Neuron (in vitro differentiated cells): ENCODE results near the gene PAXX.

Experiments
- H2AFZ ChIP-seq: one replicate; pipeline ENCODE4 v1.6.1; 2013; ENCODE audit warnings: low read depth, mild to moderate bottlenecking, inconsistent platforms, low read length, moderate library complexity
- H3K27me3 ChIP-seq: one replicate; pipeline ENCODE4 v1.6.1; 2013; ENCODE audit warnings: low read length; ENCODE audit not compliant: insufficient read depth
- H3K36me3 ChIP-seq: one replicate; pipeline ENCODE4 v1.6.1; 2013; ENCODE audit warnings: low read length; ENCODE audit not compliant: insufficient read depth
- H3K4me1 ChIP-seq: one replicate; pipeline ENCODE4 v1.6.1; 2013; ENCODE audit warnings: low read length; ENCODE audit not compliant: insufficient read depth
- H3K4me3 ChIP-seq: 2 replicates; pipeline ENCODE4 v1.5.1; 2013; ENCODE audit warnings: mild to moderate bottlenecking, low read length, moderate library complexity
- H3K9me3 ChIP-seq: one replicate; pipeline ENCODE4 v1.6.1; 2013; ENCODE audit warnings: low read length

Gene PAXX

DNA sequence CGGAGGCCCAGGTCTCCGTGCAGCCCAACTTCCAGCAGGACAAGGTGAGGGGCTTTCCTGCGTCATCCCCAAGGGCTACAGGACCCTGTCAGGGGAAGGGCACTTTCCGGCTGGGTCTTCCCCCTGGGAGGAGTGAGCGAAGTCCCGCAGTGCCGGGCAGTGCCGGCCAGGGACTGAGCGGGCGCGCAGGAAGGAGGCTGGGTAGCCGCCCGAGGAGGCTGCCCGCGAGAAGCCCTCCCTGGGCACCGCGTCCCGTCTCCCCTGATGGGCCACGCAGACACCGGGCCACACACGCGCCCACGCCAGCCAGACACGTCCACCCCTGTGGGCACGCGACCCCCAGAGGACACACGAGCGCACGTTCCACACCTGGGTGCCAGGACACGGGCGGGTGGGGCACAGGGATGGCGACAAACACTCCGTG, 14.6 kb upstream of the PAXX start:
- H3K27me3 ChIP-seq, result peaks cover 67% of the 10 kb centered on the region

DNA sequence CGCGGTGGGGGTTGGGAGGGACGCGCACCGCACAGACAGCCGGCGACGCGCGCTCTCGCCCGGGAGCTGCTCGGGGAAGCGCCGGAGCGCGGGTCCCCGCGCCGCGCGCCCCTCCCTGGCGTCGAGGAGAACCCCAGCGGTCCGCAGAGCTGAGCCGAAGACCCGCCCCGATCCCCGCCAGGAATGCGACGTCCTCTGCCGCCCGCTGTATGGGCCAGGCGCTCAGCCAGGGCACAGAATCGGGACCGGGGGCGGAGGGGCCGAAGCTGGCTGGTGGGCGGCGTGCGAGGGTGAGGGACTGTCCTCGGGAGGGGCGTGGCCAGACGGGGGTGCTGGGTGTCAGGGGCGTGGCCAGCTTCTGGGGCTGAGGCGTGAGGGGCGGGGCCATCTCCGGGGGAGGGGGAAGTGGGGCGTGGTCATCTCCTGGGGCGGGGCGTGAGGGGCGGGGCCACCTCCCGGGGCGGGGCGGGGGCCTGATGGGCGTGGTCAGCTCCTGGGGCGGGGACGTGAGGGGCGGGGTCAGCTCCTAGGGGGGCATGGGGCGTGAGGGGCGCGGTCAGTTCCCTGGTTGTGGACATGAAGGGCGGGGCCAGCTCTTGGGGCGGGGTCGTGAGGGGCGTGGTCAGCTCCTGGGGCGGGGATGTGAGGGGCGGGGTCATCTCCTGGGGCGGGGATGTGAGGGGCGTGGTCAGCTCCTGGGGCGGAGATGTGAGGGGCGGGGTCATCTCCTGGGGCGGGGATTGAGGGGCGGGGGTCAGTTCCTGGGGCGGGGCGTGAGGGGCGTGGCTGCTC, 14.0 kb upstream of the PAXX start:
- peaks cover 5% of the 10 kb centered on the region for H3K9me3 ChIP-seq
- H3K4me1 ChIP-seq, result no peaks in the 10 kb centered on the region
- H2AFZ ChIP-seq, result no peak overlapping the region
- peaks cover 66% of the 10 kb centered on the region for H3K27me3 ChIP-seq
- no peak overlapping the region for H3K4me3 ChIP-seq
- H3K36me3 ChIP-seq, result no peaks in the 10 kb centered on the region

More for the DNA sequence above, 14.6 kb upstream of the PAXX start:
- no peak overlapping the region for H3K4me3 ChIP-seq
- H2AFZ ChIP-seq, result no peak overlapping the region
- peaks cover 5% of the 10 kb centered on the region for H3K9me3 ChIP-seq
- no peaks in the 10 kb centered on the region for H3K36me3 ChIP-seq
- H3K4me1 ChIP-seq, result no peaks in the 10 kb centered on the region

DNA sequence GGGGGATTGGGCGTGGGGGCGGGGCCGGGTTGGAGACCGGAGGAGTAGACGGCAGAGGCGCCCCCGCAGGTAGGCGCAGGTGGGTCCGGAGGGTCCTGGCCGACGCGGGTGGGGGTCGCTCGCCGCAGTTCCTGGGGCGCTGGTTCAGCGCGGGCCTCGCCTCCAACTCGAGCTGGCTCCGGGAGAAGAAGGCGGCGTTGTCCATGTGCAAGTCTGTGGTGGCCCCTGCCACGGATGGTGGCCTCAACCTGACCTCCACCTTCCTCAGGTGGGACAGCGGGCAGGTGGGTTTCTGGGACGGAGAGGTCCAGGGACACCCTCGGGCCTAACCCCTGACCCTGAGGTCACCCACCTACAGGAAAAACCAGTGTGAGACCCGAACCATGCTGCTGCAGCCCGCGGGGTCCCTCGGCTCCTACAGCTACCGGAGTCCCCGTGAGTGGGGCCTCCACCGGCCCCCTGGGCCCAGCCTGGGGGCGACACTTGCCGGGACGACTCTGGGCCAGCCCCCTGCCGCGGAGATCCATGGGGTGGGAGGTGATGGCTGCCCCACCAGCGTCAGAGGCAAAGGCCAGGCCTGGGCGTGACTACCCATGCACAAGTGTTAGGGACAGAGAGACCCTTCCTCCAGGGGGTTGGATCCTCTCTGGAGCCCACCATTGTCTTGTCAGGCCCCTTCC, 13.2 kb upstream of the PAXX start:
- Histone ChIP-seq H3K27me3 (peaks cover 66% of the 10 kb centered on the region), H3K4me1 (no peaks in the 10 kb centered on the region), H3K36me3 (no peaks in the 10 kb centered on the region), H3K4me3 (no peak overlapping the region), H2AFZ (no peak overlapping the region), H3K9me3 (peaks cover 5% of the 10 kb centered on the region)

DNA sequence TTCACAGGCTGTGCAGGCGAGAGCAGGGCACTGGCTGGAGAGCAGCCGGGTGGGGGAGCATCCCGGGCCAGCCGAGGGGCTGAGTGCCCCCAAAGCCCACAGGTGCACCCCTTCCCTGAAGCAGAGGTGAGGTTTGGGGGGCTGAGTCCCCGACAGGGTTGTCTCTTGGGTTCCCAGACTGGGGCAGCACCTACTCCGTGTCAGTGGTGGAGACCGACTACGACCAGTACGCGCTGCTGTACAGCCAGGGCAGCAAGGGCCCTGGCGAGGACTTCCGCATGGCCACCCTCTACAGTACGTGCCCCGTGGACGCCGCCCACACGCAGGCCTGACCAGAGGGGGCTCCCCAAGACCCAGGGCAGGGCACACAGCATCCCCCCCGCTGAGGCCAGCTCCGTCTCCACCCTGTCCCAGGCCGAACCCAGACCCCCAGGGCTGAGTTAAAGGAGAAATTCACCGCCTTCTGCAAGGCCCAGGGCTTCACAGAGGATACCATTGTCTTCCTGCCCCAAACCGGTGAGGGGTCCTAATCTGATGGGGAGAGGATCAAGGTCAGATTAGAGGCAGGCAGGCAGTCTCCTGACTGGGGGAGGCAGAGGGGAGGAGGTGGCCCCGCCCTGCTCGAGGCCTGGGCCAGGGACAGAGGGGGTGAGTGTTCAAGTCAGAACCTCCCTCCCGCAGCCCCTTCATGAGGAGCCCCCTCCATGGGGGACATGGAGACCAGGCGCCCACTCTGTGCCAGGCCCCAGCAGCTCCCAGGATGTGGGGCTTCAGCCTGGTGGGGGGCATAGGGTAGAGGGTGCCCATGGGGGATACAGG, 12.2 kb upstream of the PAXX start:
- Histone ChIP-seq H3K27me3 (peaks cover 61% of the 10 kb centered on the region), H3K4me3 (no peak overlapping the region), H3K4me1 (no peaks in the 10 kb centered on the region), H2AFZ (no peak overlapping the region), H3K9me3 (peaks cover 4% of the 10 kb centered on the region), H3K36me3 (no peaks in the 10 kb centered on the region)

DNA sequence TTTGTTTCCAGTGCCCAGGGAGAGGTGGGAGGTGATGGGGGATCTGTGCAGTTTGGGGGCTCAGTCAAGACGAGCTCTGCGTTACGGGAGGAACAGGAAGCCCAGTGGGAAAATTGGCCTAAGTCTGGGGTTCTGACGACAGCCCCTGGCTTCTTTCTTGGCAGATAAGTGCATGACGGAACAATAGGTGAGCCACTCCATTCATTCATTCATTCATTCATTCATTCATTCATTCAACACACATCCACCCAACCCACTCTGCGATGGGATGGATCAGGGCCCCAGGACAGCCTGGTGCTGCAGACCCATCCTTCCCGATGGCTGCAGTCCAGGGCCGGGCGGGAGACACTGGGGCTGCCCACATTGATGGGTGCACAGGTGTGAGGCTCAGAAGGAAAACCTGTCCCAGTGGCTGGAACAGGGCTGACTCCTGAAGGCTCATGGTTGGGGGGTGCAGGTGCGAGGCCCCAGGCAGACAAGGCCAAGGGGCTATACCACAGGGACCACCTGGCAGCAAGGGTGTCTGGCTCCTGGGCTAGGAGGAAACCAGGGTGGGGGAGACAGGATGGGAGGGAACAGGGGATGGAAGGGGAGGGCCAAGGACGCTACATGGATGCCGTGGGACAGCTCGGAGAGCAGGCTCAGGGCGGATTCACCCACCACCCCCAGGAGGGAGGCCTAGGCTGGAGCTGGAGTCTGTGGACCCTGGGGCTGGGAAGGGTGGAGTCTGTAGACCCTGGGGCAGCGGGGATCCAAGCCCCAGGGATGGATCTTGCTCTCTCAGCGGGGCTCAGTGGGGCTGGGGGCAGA, 11.3 kb upstream of the PAXX start:
- Histone ChIP-seq H2AFZ (no peak overlapping the region), H3K4me3 (no peak overlapping the region), H3K36me3 (no peaks in the 10 kb centered on the region), H3K4me1 (no peaks in the 10 kb centered on the region), H3K27me3 (peaks cover 55% of the 10 kb centered on the region), H3K9me3 (no peaks in the 10 kb centered on the region)

DNA sequence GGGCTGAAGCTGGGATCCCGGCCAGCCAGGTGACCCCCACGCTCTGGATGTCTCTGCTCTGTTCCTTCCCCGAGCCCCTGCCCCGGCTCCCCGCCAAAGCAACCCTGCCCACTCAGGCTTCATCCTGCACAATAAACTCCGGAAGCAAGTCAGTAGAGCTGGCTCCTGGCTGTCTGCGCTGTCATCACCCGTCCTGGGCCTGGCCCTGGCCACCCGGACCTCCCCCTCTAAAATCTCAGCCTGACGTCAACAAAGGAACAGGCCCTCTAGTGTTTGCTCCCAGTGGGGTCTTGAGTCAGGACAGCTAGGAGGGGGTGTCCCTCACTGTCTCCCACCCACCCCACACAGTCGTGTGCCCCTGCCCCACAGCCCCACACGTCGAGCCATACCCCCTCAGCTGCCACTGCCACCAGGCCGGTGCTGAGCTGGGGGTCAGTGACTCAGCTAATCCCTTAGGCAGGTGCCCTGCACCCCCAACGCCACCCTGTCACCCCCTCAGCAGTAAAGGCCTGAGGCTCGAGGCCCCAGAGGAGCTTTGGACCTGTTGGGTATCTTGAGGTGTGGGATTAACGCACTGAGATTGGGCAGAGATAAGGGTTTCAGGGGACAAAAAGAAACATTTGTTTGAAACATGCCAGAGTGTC, 10.5 kb upstream of the PAXX start:
- Histone ChIP-seq H3K27me3 (peaks cover 50% of the 10 kb centered on the region), H3K4me3 (no peak overlapping the region), H2AFZ (no peak overlapping the region), H3K4me1 (no peaks in the 10 kb centered on the region), H3K36me3 (no peaks in the 10 kb centered on the region), H3K9me3 (no peaks in the 10 kb centered on the region)

DNA sequence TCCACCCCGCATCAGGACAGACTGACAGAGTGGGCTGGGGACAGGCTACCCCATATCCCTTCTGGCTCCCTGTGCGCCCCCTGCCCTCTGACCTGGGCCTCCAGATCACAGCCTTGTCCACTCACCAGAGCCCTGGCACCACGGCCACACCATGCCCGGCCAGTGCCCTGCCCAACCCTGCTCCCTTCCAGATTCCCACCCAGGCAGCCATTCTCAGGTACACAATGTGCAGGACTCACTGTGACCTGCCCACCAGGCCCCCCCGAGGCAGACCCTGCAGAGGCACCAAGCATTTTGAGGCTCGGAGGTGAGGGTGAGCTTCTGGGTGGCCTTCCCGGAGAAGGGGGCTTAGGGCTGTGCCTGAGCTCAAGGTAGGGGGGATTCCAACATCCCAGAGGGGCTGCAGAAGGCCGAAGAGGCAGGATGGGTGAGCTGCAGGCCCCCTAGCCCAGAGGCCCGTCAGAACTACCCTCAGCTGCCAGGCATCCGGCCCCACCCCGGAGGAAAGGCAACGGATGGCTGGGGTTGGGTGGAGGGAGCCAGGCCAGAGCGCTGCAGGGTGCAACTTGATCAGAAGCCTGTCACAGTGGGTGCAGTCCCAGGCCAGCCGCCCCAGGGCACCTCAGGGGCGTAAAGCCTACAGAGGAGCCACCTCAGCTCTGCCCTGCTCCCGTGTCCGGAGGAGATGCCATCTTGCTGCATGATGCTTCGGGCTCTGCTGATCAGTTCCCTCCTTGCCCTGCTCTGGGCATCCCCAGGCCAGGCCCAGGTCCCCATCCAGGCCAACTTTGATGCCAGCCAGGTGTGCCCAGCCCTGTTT, 9.8 kb upstream of the PAXX start, which contains the start of gene LCNL1:
Gene LCNL1 (plus strand): TSS at position 762 of the 820 bp plus-strand sequence. CDS start 594 bp downstream, outside the sequence.
- H3K4me3 ChIP-seq, result no peak within 1 kb of the TSS
- H3K27me3 ChIP-seq, result peaks cover 43% of the 10 kb centered on the region
- no peaks in the 10 kb centered on the region for H3K9me3 ChIP-seq
- H3K36me3 ChIP-seq, result no peaks in the 10 kb centered on the region
- H3K4me1 ChIP-seq, result no peaks in the 10 kb centered on the region
- H2AFZ ChIP-seq, result no peak within 1 kb of the TSS

DNA sequence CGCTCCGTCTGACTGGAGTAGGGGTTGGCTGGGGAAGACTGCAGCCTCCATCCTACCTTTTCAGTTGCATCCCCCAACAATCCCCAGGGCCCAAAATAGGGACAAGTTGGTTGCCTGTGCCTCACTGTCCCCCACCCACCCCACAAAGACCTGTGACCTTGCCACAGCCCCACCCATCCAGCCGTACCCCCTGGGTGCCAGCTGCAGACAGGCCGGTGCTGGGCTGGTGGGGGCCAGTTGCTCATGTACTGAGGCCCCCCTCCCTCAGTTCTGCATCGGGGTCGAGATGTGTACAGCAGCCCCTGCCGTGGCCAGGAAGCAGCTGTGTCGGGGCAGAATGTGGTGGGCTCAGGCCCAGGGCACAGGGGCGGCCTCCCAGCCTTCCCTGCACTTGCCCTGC, 9.1 kb upstream of the PAXX start:
- Histone ChIP-seq H3K4me3 (no peak overlapping the region), H3K9me3 (no peaks in the 10 kb centered on the region), H3K4me1 (no peaks in the 10 kb centered on the region), H3K27me3 (peaks cover 35% of the 10 kb centered on the region), H2AFZ (no peak overlapping the region), H3K36me3 (no peaks in the 10 kb centered on the region)

DNA sequence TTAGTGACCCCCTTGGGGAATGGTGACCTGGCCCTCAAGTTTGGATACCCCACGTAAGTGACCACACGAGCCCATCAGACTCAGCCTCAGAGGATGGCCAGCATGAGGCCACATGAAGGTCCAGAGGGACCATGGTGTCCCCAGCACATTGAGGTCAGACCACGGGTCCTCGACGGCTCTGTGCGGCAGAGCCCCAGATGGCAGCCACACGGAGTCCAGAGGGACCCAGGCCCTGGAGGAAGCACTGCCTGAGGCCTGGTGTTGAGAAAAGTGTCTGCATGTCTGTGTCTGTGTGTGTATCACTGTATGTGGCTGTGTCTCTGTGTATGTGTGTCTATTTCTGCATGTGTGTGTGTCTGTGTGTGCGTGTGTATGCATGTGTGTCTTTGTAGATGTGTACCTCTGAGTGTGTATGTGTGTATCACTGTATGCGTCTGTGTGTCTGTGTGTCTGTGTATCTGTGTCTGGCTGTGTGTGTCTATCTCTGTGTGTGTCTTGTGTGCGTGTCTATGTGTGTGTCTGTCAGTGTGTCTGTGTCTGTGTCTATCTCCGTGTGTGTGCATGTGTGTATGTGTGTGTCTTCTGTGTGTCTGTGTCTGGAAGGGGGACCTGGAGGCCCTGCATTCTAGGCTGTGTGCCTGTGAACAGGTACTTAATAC, 8.4 kb upstream of the PAXX start:
- H3K9me3 ChIP-seq, result no peaks in the 10 kb centered on the region
- H3K36me3 ChIP-seq, result no peaks in the 10 kb centered on the region
- H3K4me1 ChIP-seq, result no peaks in the 10 kb centered on the region
- H3K27me3 ChIP-seq, result peaks cover 35% of the 10 kb centered on the region
- H2AFZ ChIP-seq, result no peak overlapping the region
- no peak overlapping the region for H3K4me3 ChIP-seq

DNA sequence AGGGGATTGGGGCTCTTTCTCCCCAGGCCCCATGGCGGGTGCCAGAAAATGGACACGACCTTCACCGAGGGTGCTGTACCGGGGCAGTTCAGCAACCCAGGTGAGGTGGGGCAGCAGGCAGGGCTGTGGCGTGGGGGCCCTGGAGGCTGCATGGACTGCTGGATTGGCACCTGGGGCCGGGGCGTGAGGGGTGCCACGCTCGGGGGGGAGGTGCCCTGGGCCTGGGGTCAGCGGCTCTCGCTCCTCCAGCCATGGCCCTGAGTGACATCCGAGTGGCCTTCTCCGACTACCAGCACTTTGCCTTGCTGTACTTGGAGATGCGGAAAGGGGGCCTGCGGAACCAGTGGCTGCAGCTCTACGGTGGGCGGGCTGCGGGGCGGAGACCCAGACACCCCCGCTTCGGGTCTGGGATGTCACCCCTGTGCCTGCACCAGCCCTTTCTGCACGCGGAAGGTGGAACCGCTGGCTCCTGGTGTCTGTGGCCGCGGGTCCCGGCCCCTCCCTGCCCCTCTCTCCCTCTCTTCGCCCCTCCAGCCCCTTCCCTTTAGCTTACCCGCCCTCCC, 7.7 kb upstream of the PAXX start:
- Histone ChIP-seq H3K9me3 (no peaks in the 10 kb centered on the region), H3K36me3 (no peaks in the 10 kb centered on the region), H2AFZ (no peak overlapping the region), H3K4me1 (peaks cover under 1% of the 10 kb centered on the region), H3K27me3 (peaks cover 28% of the 10 kb centered on the region), H3K4me3 (no peak overlapping the region)

DNA sequence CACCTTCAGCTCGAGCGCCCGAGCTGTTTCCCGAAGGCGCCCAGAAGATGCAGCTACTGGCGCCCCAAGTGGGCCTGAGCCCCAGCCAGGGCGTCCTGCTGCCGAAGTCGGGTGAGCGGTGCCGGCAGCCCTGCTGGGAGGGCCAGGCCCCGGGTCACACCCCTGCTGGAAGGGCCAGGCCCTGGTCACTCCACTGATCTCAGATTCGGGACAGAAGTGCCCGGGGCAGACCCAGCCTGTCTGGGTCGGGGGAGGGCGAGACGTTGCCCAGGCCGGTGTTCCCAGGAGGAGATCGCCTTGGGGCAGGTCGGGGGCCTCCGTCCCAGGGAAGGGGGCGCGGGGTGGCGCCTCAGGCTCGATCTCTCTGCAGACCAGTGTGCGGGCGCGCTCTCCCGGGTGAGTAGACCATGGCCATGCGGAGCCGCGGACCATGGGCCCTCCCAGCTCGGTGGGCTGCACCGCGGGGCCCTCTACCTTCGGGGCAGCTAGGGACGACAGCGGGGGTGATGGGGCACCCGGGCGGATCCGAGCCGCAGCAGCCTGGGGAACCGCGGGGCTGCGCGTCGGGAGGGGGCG, 7.1 kb upstream of the PAXX start:
- H3K4me1 ChIP-seq, result peaks cover 5% of the 10 kb centered on the region
- no peak overlapping the region for H3K4me3 ChIP-seq
- no peaks in the 10 kb centered on the region for H3K9me3 ChIP-seq
- peaks cover 24% of the 10 kb centered on the region for H3K27me3 ChIP-seq
- H3K36me3 ChIP-seq, result no peaks in the 10 kb centered on the region
- no peak overlapping the region for H2AFZ ChIP-seq
